Nephron (organoid): ENCODE data around the gene LARP4.

Experiments
- H3K27ac Mint-ChIP-seq, 3 experiments: 2 replicates each; pipeline ENCODE4 v1.8.0; 2020; ENCODE audit warnings: mixed read lengths in 3 of 3, mild to moderate bottlenecking in 2 of 3, moderate library complexity in 1 of 3
- H3K27me3 Mint-ChIP-seq: 2 replicates; pipeline ENCODE4 v1.8.0; 2021; ENCODE audit warnings: low read depth, mild to moderate bottlenecking, moderate library complexity, mixed read lengths
- H3K36me3 Mint-ChIP-seq: 2 replicates; pipeline ENCODE4 v1.8.0; 2020; ENCODE audit warnings: low read depth, mixed read lengths
- H3K4me1 Mint-ChIP-seq: 2 replicates; pipeline ENCODE4 v1.8.0; 2020; ENCODE audit warnings: mixed read lengths
- H3K4me3 Mint-ChIP-seq, 3 experiments: 2 replicates each; pipeline ENCODE4 v1.8.0; 2020; ENCODE audit warnings: mild to moderate bottlenecking in 3 of 3, mixed read lengths in 3 of 3, moderate library complexity in 2 of 3
- H3K9me3 Mint-ChIP-seq: 2 replicates; pipeline ENCODE4 v1.8.0; 2020; ENCODE audit warnings: mixed read lengths
- TF ChIP-seq, protein P1 (sequence below), 3 experiments: fragments of 200-600 bp; sonication (generic); IDR thresholded peaks; one replicate each; pipeline ENCODE4 v1.5.0; 2021; ENCODE audit warnings: antibody characterized with exemption in 3 of 3; ENCODE audit not compliant: unreplicated experiment in 3 of 3

LARP4 gene

GRCh38 chr12:50453872-50454271, 53.2 kb downstream of the LARP4 start:
- no peak overlapping the region for H3K27ac Mint-ChIP-seq
- no peaks in the 10 kb centered on the region for H3K9me3 Mint-ChIP-seq
- no peak overlapping the region for H3K4me3 Mint-ChIP-seq
- H3K36me3 Mint-ChIP-seq: peaks cover 61% of the 10 kb centered on the region
- H3K4me1 Mint-ChIP-seq: no peaks in the 10 kb centered on the region
- TF ChIP-seq, protein P1, sequence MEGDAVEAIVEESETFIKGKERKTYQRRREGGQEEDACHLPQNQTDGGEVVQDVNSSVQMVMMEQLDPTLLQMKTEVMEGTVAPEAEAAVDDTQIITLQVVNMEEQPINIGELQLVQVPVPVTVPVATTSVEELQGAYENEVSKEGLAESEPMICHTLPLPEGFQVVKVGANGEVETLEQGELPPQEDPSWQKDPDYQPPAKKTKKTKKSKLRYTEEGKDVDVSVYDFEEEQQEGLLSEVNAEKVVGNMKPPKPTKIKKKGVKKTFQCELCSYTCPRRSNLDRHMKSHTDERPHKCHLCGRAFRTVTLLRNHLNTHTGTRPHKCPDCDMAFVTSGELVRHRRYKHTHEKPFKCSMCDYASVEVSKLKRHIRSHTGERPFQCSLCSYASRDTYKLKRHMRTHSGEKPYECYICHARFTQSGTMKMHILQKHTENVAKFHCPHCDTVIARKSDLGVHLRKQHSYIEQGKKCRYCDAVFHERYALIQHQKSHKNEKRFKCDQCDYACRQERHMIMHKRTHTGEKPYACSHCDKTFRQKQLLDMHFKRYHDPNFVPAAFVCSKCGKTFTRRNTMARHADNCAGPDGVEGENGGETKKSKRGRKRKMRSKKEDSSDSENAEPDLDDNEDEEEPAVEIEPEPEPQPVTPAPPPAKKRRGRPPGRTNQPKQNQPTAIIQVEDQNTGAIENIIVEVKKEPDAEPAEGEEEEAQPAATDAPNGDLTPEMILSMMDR (IDR thresholded peaks at IDR 0.05; ENCODE audit: unreplicated experiment in 3 of 3): no peak
- H3K27me3 Mint-ChIP-seq: no peaks in the 10 kb centered on the region

- H3K27me3 Mint-ChIP-seq: no peaks in the 10 kb centered on the region
- no peaks in the 10 kb centered on the region for H3K4me1 Mint-ChIP-seq
- H3K27ac Mint-ChIP-seq: no peak overlapping the region
- no peaks in the 10 kb centered on the region for H3K9me3 Mint-ChIP-seq
- peaks cover 68% of the 10 kb centered on the region for H3K36me3 Mint-ChIP-seq
- no peak overlapping the region for H3K4me3 Mint-ChIP-seq
- TF ChIP-seq, protein P1 (IDR thresholded peaks at IDR 0.05; ENCODE audit: unreplicated experiment in 3 of 3): no peak
These were observed 57.9 kb downstream of the LARP4 start for GRCh38 chr12:50458606-50459005.

DNA sequence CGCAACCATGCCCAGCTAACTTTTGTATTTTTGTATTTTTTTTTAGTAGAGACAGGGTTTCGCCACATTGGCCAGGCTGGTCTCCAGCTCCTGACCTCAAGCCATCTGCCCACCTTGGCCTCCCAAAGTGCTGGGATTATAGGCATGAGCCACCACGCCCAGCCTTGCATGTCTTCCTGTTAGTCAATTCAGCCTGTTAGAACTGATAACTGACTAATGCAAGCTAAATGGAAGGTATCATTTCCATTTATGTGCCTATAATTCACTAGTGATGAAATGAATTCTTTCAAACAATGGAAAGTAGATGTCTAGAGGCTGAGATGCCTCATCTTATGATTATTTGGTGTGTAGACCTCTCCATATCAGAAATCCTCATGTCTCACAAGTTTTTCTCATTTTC, 66.8 kb downstream of the LARP4 start:
- no peaks in the 10 kb centered on the region for H3K4me1 Mint-ChIP-seq
- H3K4me3 Mint-ChIP-seq: no peak overlapping the region
- no peak overlapping the region for H3K27ac Mint-ChIP-seq
- no peaks in the 10 kb centered on the region for H3K27me3 Mint-ChIP-seq
- TF ChIP-seq, protein P1 (IDR thresholded peaks at IDR 0.05; ENCODE audit: unreplicated experiment in 3 of 3): no peak
- H3K36me3 Mint-ChIP-seq: peaks cover 83% of the 10 kb centered on the region
- peaks cover 6% of the 10 kb centered on the region for H3K9me3 Mint-ChIP-seq

- Mint-ChIP-seq H3K4me3 (no peak overlapping the region), H3K27me3 (no peaks in the 10 kb centered on the region), H3K36me3 (peaks cover 49% of the 10 kb centered on the region), H3K27ac (no peak overlapping the region), H3K4me1 (no peaks in the 10 kb centered on the region), H3K9me3 (no peaks in the 10 kb centered on the region)
- TF ChIP-seq, protein P1 (IDR thresholded peaks at IDR 0.05; ENCODE audit: unreplicated experiment in 3 of 3): no peak
These were observed 76.7 kb downstream of the LARP4 start for GRCh38 chr12:50477241-50477832.

DNA sequence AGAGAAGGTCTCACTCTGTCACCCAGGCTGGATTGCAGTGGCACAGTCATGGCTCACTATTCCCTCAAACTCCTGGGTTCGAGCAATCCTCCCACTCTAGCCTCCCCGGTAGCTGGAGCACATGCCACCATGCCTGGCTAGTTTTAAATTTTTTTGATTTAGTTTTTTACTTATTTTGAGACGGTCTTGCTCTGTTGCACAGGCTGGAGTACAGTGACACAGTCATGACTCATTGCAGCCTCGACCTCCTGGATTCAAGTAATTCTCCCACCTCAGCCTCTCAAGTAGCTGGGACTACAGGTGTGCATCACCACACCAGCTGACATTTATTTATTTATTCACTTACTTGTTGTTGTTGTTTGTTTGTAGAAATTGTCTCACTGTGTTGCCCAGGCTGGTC, 81.9 kb downstream of the LARP4 start:
- Mint-ChIP-seq H3K4me3 (no peak overlapping the region), H3K36me3 (peaks cover 2% of the 10 kb centered on the region), H3K4me1 (no peaks in the 10 kb centered on the region), H3K27ac (no peak overlapping the region), H3K27me3 (no peaks in the 10 kb centered on the region), H3K9me3 (no peaks in the 10 kb centered on the region)
- TF ChIP-seq, protein P1 (IDR thresholded peaks at IDR 0.05; ENCODE audit: unreplicated experiment in 3 of 3): no peak

- Mint-ChIP-seq H3K4me1 (no peaks in the 10 kb centered on the region), H3K27me3 (peaks cover 4% of the 10 kb centered on the region), H3K36me3 (no peaks in the 10 kb centered on the region), H3K4me3 (no peak overlapping the region), H3K27ac (no peak overlapping the region), H3K9me3 (no peaks in the 10 kb centered on the region)
- TF ChIP-seq, protein P1 (IDR thresholded peaks at IDR 0.05; ENCODE audit: unreplicated experiment in 3 of 3): no peak
These were observed 82.8 kb downstream of the LARP4 start for GRCh38 chr12:50483488-50483887.
